Osteoblast (primary cell): ENCODE data around the gene ARL6IP4. TPM values are rescaled to one million over a fixed set of nuclear protein-coding genes. Genes with fewer than 3 reads are reported as not detected.
A peak's percentile ranks its signal among the peaks of the same experiment; 100 is the strongest.

ENCODE experiments used
- DNase-seq: peaks from one replicate; pipeline ENCODE4 v3.0.0; 2011; ENCODE audit warnings: low spot score, mixed read lengths; ENCODE audit not compliant: insufficient read length; ENCODE audit errors: missing footprints
- H2AFZ ChIP-seq: 2 replicates; pipeline ENCODE4 v1.6.0; 2011; ENCODE audit warnings: mild to moderate bottlenecking, low read length
- H3K27ac ChIP-seq: 2 replicates; pipeline ENCODE4 v1.5.1; 2011; ENCODE audit warnings: mild to moderate bottlenecking, low read depth, low read length, moderate library complexity
- H3K27me3 ChIP-seq: 2 replicates; pipeline ENCODE4 v1.6.0; 2012; ENCODE audit warnings: mild to moderate bottlenecking, control low read depth, inconsistent platforms, low read length, moderate library complexity; ENCODE audit not compliant: insufficient read depth
- H3K36me3 ChIP-seq: 2 replicates; pipeline ENCODE4 v1.5.1; 2011; ENCODE audit warnings: mild to moderate bottlenecking, low read length, control low read depth, moderate library complexity; ENCODE audit not compliant: insufficient read depth
- H3K4me1 ChIP-seq: 2 replicates; pipeline ENCODE4 v1.5.1; 2011; ENCODE audit warnings: mild to moderate bottlenecking, low read length, control low read depth, moderate library complexity; ENCODE audit not compliant: insufficient read depth
- H3K4me2 ChIP-seq: 2 replicates; pipeline ENCODE4 v1.6.0; 2011; ENCODE audit warnings: mild to moderate bottlenecking, low read length; ENCODE audit not compliant: insufficient read depth
- H3K4me3 ChIP-seq: fragments of 200-600 bp; sonication (generic); 3 replicates; pipeline ENCODE4 v1.5.1; 2012; ENCODE audit warnings: mild to moderate bottlenecking, low read length, inconsistent platforms; ENCODE audit not compliant: insufficient read depth
- H3K79me2 ChIP-seq: 2 replicates; pipeline ENCODE4 v1.6.0; 2012; ENCODE audit warnings: mild to moderate bottlenecking, low read length, control low read depth, inconsistent platforms; ENCODE audit not compliant: insufficient read depth
- H3K9me3 ChIP-seq: 2 replicates; pipeline ENCODE4 v1.5.1; 2011; ENCODE audit warnings: low read depth, low read length, control low read depth
- H4K20me1 ChIP-seq: 2 replicates; pipeline ENCODE4 v1.6.0; 2012; ENCODE audit warnings: mild to moderate bottlenecking, low read length, control low read depth; ENCODE audit not compliant: insufficient read depth
- total RNA-seq: library from RNA; depleted of rRNA; stranded (reverse); fragments of >200 nt; gene quantifications from 2 replicates; pipeline ENCODE4 v1.2.3, GENCODE V29; 2012
- TF ChIP-seq, protein P1 (sequence below): IDR thresholded peaks from 2 replicates; pipeline ENCODE4 v1.5.1; 2011; ENCODE audit warnings: mild to moderate bottlenecking, low read depth, low read length, moderate library complexity; ENCODE audit errors: extremely low read depth

The ARL6IP4 gene
- total RNA-seq, 1 donor = 118 TPM

DNA sequence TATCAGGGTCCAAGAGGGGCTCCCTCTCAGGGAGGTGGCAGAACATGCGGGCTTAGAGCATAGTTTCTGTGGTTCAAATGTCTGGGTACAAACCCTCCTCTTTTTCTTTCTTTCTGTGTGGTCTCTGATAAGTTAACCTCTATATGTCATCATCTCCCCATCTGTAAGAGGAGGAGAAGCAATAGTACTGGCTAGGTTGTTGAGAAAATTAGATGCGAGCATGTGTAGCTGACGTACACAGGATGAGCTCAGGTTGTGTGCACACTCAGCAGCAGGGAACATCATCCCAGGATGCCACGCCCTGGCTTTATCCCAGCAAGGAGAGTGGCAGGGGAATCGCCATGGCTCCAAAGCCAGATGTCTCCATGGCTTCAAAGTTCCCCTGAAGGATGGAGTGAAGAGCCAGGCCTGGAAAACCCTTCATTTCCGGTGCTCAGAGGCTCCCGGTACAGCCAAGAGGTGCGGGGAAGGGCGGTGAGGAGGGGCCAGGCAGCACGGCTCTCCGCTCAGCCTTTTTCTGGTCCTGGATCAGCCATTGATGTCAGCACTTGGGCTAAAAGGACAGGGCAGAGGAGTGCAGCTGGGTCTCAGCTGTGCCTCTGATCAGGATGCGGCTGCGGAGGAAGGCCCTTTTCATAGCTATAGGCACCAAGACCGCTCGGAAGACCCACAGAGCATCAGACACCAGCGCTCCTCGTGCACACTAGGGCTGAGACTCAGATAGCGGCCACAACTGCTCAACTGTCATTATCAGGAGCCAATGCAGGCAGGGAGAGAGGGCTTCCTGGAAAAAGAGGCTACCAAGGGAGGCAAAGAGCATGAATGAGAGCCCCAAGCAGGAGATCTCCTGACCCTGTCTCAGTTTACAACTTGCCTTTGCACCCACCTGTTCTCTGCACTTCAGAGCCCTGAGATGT is 41.5 kb downstream of the ARL6IP4 start:
- no peak overlapping the region for H3K4me3 ChIP-seq
- no peaks in the 10 kb centered on the region for H3K36me3 ChIP-seq
- H3K4me1 ChIP-seq = peaks cover 18% of the 10 kb centered on the region
- H3K4me2 ChIP-seq = no peak overlapping the region
- TF ChIP-seq, protein P1, sequence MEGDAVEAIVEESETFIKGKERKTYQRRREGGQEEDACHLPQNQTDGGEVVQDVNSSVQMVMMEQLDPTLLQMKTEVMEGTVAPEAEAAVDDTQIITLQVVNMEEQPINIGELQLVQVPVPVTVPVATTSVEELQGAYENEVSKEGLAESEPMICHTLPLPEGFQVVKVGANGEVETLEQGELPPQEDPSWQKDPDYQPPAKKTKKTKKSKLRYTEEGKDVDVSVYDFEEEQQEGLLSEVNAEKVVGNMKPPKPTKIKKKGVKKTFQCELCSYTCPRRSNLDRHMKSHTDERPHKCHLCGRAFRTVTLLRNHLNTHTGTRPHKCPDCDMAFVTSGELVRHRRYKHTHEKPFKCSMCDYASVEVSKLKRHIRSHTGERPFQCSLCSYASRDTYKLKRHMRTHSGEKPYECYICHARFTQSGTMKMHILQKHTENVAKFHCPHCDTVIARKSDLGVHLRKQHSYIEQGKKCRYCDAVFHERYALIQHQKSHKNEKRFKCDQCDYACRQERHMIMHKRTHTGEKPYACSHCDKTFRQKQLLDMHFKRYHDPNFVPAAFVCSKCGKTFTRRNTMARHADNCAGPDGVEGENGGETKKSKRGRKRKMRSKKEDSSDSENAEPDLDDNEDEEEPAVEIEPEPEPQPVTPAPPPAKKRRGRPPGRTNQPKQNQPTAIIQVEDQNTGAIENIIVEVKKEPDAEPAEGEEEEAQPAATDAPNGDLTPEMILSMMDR = no peak
- peaks cover 9% of the 10 kb centered on the region for H4K20me1 ChIP-seq
- no peak for DNase-seq
- H3K27ac ChIP-seq = no peak overlapping the region
- no peaks in the 10 kb centered on the region for H3K79me2 ChIP-seq
- H3K9me3 ChIP-seq = no peaks in the 10 kb centered on the region
- no peaks in the 10 kb centered on the region for H3K27me3 ChIP-seq
- no peak overlapping the region for H2AFZ ChIP-seq

DNA sequence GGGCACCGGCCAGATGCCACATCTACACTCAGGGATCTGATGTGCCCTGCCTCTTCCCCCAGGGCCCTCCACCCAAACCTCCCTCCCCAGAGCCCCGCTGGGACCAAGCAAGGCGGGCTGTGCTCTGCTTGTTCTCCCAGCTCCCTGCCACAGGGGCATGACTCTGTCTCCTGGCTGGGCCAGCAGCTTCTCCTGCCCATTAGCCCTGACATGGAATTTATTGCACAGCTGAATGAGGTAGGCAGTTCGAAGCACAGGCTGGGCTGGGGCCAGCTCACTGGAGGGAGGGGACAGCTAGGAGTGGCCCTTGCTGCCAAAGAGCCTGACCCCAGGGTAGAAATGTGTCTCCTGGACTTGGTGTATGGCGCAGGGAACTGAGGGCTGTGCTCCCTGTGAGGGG is 42.4 kb downstream of the ARL6IP4 start:
- Histone ChIP-seq H3K27me3 (no peaks in the 10 kb centered on the region), H3K27ac (no peak overlapping the region), H4K20me1 (peaks cover 9% of the 10 kb centered on the region), H3K4me1 (peaks cover 18% of the 10 kb centered on the region), H3K4me2 (no peak overlapping the region), H3K9me3 (no peaks in the 10 kb centered on the region), H3K36me3 (no peaks in the 10 kb centered on the region), H2AFZ (no peak overlapping the region), H3K4me3 (no peak overlapping the region), H3K79me2 (no peaks in the 10 kb centered on the region)
- DNase-seq = no peak
- TF ChIP-seq, protein P1 = no peak

DNA sequence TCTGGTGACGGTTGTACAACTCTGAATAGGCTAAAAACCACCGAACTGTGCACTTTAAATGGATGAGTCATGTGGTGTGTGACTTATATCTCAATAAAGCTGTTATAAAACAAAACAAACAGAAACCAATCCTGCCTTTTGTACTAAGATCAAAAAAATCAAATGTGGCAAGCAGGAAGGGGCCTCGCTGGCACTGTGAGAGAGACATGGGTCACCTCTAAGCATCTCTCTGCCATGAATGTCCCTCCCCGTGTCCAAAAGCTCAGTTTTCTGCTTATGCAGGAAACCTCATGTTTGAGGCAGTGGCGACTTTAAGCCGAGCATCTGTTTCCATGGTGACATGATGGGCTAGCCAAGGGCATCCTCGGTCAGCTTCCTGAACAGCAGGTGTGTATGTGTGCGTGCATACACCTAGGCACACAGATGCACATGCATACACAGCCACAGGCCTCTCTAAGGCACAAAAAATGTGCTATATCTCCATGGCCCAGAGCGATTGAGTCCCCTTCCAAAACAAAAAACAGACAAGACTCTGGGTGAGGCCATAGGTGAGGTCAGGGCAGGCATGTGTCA is 44.4 kb downstream of the ARL6IP4 start:
- TF ChIP-seq, protein P1 = no peak
- H3K27ac ChIP-seq = peak overlapping the region; percentile 26
- H4K20me1 ChIP-seq = peaks cover 9% of the 10 kb centered on the region
- peaks cover 9% of the 10 kb centered on the region for H3K4me1 ChIP-seq
- no peaks in the 10 kb centered on the region for H3K9me3 ChIP-seq
- no peaks in the 10 kb centered on the region for H3K36me3 ChIP-seq
- no peak overlapping the region for H2AFZ ChIP-seq
- DNase-seq = peak; percentile 87
- H3K79me2 ChIP-seq = no peaks in the 10 kb centered on the region
- peak overlapping the region; percentile 41 for H3K4me2 ChIP-seq
- H3K27me3 ChIP-seq = no peaks in the 10 kb centered on the region
- H3K4me3 ChIP-seq = no peak overlapping the region
